Gastrocnemius medialis (tissue), 4 donors: ENCODE data around the gene ZPBP2. TPM values are rescaled to one million over a fixed set of nuclear protein-coding genes. Genes with fewer than 3 reads are reported as not detected.

Experiments used
- ATAC-seq, 2 donors: fragments of 150-250 bp; one replicate each; pipeline ENCODE4 v1.9.1; 2016
- DNase-seq, 2 donors: peaks; one replicate each; pipeline ENCODE4 v3.0.0-alpha.2; 2019
- H3K27ac ChIP-seq, 4 donors: fragments of 200-600 bp; sonication (generic); 1 replicate in 1 of 4; 2 replicates in 3 of 4; pipeline ENCODE4 v1.5.1; 2016 to 2018; ENCODE audit warnings: mild to moderate bottlenecking in 2 of 4, moderate library complexity in 1 of 4
- H3K27me3 ChIP-seq, 3 donors: fragments of 200-600 bp; sonication (generic) in 2 of 3; 1 replicate in 1 of 3; 2 replicates in 2 of 3; pipeline versions ENCODE4 v1.5.1 to v1.6.0; 2016 to 2019; ENCODE audit warnings: mild to moderate bottlenecking in 1 of 3, moderate library complexity in 1 of 3
- H3K36me3 ChIP-seq, 2 donors: fragments of 200-600 bp; sonication (generic) in 1 of 2; one replicate each; pipeline ENCODE4 v1.5.1; 2017 to 2018
- H3K4me1 ChIP-seq, 2 donors: fragments of 200-600 bp; sonication (generic) in 1 of 2; one replicate each; pipeline ENCODE4 v1.5.1; 2016 to 2017; ENCODE audit warnings: mild to moderate bottlenecking in 2 of 2
- H3K4me3 ChIP-seq, 4 donors: fragments of 200-600 bp; sonication (generic) in 3 of 4; 1 replicate in 1 of 4; 2 replicates in 3 of 4; pipeline ENCODE4 v1.5.1; 2016 to 2019; ENCODE audit warnings: mild to moderate bottlenecking in 2 of 4
- H3K9me3 ChIP-seq, 3 donors: fragments of 200-600 bp; sonication (generic) in 2 of 3; 1 replicate in 1 of 3; 2 replicates in 2 of 3; pipeline ENCODE4 v1.5.1; 2016 to 2019
- POLR2A ChIP-seq, 2 donors: fragments of 450-650 bp; IDR thresholded peaks; one replicate each; pipeline ENCODE4 v1.6.1; 2017; ENCODE audit warnings: antibody characterized with exemption in 2 of 2, mild to moderate bottlenecking in 2 of 2, moderate library complexity in 2 of 2
- in situ Hi-C, 4 donors: fragments of 200-750 bp; cut with MboI; loops; one replicate each; pipeline versions ENCODE4 v1.15.0 to v1.8.0; 2017; ENCODE audit warnings: low sequenced_read_pairs in 4 of 4
- intact Hi-C: fragments of 100-400 bp; cut with DNase I; formaldehyde crosslinking; loops from one replicate; pipeline ENCODE4 v1.15.1; 2023; ENCODE audit warnings: low total_unique reads
- total RNA-seq, 4 donors: library from RNA; depleted of rRNA; stranded (reverse); fragments of >200 nt; gene quantifications; one replicate each; pipeline versions ENCODE4 v1.1.0 to v1.2.3, GENCODE V29; 2016
- TF ChIP-seq, protein P1 (sequence below), 5 experiments: fragments of 450-650 bp in 3 of 5; fragments of 200-600 bp in 2 of 5; sonication (generic) in 2 of 5; IDR thresholded peaks in 4 of 5; conservative IDR thresholded peaks in 1 of 5; 1 replicate in 4 of 5; 2 replicates in 1 of 5; pipeline ENCODE4 v1.5.1; 2016 to 2019; ENCODE audit warnings: antibody characterized with exemption in 5 of 5, mild to moderate bottlenecking in 3 of 5, moderate library complexity in 3 of 5

Gene ZPBP2, protein sequence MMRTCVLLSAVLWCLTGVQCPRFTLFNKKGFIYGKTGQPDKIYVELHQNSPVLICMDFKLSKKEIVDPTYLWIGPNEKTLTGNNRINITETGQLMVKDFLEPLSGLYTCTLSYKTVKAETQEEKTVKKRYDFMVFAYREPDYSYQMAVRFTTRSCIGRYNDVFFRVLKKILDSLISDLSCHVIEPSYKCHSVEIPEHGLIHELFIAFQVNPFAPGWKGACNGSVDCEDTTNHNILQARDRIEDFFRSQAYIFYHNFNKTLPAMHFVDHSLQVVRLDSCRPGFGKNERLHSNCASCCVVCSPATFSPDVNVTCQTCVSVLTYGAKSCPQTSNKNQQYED
- not detected for total RNA-seq

DNA sequence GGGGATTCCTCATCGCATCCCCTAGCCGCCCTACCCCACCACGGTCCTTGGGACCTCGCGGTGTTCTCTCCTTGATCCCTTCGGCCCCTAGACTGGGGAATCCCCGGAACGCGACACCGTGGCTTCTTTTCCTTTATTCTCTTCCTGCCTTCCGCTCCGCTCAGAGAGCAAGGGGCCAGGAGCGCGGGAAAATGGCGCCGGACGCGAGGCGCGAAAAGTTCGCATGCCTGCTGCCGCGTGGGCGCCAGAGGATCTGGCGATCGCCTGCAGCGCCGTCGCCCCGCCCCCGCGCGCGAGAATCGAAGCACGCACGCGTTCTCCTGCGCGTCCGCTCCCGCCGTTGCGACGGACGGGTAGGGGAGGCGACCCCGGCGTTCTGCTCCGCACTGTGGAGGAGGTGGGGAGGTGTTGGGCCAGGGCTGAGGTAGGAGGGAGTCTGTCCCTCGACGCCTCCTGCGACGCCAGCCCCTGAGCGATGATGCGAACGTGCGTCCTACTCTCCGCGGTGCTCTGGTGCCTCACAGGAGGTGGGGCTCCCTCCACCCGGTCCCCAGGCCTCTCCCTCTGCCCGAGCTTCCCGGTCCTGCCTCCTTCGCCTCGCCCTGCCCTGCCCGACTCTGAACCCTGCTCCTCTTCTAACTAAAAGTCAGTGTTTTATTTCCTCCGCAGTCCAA lies at the start of gene ZPBP2:
Gene ZPBP2 (plus strand): TSS at position 323 of the 674 bp plus-strand sequence. CDS start 153 bp downstream, at position 476.
- no peak for DNase-seq
- intact Hi-C loops (no loop called here), in situ Hi-C loops (no loop called here)
- ATAC-seq: no peak
- H3K27me3 ChIP-seq: peaks cover 56 to 60% (median 59%) of the 10 kb centered on the region in 3 donors
- H3K36me3 ChIP-seq: no peaks in the 10 kb centered on the region
- no peak within 1 kb of the TSS for H3K4me3 ChIP-seq
- no peak for TF ChIP-seq POLR2A (IDR thresholded peaks at IDR 0.05)
- TF ChIP-seq, protein P1, sequence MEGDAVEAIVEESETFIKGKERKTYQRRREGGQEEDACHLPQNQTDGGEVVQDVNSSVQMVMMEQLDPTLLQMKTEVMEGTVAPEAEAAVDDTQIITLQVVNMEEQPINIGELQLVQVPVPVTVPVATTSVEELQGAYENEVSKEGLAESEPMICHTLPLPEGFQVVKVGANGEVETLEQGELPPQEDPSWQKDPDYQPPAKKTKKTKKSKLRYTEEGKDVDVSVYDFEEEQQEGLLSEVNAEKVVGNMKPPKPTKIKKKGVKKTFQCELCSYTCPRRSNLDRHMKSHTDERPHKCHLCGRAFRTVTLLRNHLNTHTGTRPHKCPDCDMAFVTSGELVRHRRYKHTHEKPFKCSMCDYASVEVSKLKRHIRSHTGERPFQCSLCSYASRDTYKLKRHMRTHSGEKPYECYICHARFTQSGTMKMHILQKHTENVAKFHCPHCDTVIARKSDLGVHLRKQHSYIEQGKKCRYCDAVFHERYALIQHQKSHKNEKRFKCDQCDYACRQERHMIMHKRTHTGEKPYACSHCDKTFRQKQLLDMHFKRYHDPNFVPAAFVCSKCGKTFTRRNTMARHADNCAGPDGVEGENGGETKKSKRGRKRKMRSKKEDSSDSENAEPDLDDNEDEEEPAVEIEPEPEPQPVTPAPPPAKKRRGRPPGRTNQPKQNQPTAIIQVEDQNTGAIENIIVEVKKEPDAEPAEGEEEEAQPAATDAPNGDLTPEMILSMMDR (IDR thresholded peaks at IDR 0.05 in 4 of 5, conservative IDR thresholded peaks at IDR 0.05 in 1 of 5): no peak
- peaks cover 0 to 5% of the 10 kb centered on the region in 2 donors for H3K4me1 ChIP-seq
- H3K9me3 ChIP-seq: peaks cover 0 to 4% (median 0%) of the 10 kb centered on the region in 3 donors
- no peak within 1 kb of the TSS for H3K27ac ChIP-seq

DNA sequence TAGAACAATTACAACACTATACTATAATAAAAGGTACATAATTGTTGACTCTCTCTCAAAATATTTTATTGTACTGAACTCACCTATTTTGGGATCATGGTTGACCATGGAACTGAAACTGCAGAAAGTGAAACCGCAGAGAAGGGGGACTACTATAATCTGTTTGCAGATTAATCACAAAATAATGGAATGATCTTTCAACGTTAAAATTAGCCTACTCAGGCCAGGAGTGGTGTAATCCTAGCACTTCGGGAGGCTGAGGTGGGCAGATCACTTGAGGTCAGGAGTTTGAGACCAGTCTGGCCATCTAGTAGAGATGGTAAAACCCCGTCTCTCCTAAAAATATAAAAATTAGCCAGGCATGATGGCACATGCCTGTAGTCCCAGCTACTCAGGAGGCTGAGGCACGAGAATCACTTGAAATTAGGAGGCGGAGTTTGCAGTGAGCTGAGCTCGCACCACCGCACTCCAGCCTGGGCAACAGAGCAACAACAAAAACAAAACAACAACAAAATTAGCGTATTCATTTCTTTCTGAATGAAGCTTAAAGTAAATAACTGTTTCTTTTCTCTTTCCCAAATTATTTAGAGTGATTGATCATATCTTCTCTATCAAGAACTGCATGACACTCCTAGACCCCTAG lies 49.5 kb upstream of the ZPBP2 start:
- H3K4me3 ChIP-seq: no peak overlapping the region
- intact Hi-C loops: no loop called here
- no peak overlapping the region for H3K27ac ChIP-seq
- H3K27me3 ChIP-seq: peaks cover 0 to 4% (median 0%) of the 10 kb centered on the region in 3 donors
- ATAC-seq (no peak), DNase-seq (no peak)
- in situ Hi-C loops: no loop called here
- TF ChIP-seq, protein P1 (IDR thresholded peaks at IDR 0.05 in 4 of 5, conservative IDR thresholded peaks at IDR 0.05 in 1 of 5): no peak
- TF ChIP-seq POLR2A (IDR thresholded peaks at IDR 0.05): no peak
- H3K36me3 ChIP-seq: no peaks in the 10 kb centered on the region
- H3K9me3 ChIP-seq: no peaks in the 10 kb centered on the region
- H3K4me1 ChIP-seq: no peaks in the 10 kb centered on the region

DNA sequence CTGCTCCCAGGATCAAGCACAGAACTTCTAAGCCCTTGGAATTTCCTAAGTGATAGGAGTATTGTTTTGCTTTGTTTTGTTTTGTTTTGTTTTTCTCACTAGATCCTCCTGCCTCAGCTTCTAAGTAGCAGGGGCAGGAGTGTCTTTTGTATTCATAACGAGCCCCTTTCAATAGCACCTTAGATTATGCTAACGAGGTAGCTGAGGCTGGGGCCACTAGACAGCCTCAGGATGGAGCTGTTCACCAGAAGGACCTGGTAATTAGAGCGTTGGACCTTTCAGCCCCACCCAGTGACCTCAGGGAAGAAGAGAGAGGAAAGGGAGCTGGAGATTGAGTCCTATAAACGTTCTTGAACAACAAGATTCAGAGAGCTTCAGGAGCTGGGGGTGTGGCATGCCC lies 47.5 kb upstream of the ZPBP2 start:
- no peak for ATAC-seq
- DNase-seq: no peak
- intact Hi-C loops (no loop called here), in situ Hi-C loops (no loop called here)
- H3K4me3 ChIP-seq: no peak overlapping the region
- TF ChIP-seq POLR2A (IDR thresholded peaks at IDR 0.05): no peak
- TF ChIP-seq, protein P1 (IDR thresholded peaks at IDR 0.05 in 4 of 5, conservative IDR thresholded peaks at IDR 0.05 in 1 of 5): no peak
- H3K9me3 ChIP-seq: no peaks in the 10 kb centered on the region
- peaks cover 0 to 4% (median 0%) of the 10 kb centered on the region in 3 donors for H3K27me3 ChIP-seq
- H3K27ac ChIP-seq: no peak overlapping the region
- H3K36me3 ChIP-seq: no peaks in the 10 kb centered on the region
- H3K4me1 ChIP-seq: no peaks in the 10 kb centered on the region

DNA sequence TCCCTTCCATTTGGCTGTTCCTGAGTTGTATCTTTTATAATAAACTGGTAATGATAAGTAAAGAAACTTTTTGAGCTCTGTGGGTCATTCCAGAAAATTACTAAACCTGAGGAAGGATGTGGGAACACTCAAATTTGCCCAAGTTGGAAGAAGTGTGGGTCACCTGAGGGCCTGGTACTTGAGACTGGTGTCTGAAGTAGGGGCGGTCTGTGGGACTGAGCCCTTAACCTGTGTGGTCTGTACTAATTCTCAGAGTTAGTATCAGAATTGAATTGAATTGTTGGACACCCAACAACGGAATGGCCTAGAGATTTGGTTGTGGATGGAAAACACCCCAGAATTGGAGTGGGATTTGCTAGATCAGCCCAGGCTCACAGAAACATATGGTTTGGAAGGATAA lies 47.0 kb upstream of the ZPBP2 start:
- in situ Hi-C loops: no loop called here

More for the DNA sequence above, 47.0 kb upstream of the ZPBP2 start:
- no peak overlapping the region for H3K4me3 ChIP-seq
- intact Hi-C loops: no loop called here
- TF ChIP-seq, protein P1 (IDR thresholded peaks at IDR 0.05 in 4 of 5, conservative IDR thresholded peaks at IDR 0.05 in 1 of 5): no peak
- TF ChIP-seq POLR2A (IDR thresholded peaks at IDR 0.05): no peak
- no peaks in the 10 kb centered on the region for H3K4me1 ChIP-seq
- H3K9me3 ChIP-seq: no peaks in the 10 kb centered on the region
- ATAC-seq (no peak), DNase-seq (no peak)
- peaks cover 0 to 4% (median 0%) of the 10 kb centered on the region in 3 donors for H3K27me3 ChIP-seq
- no peaks in the 10 kb centered on the region for H3K36me3 ChIP-seq
- H3K27ac ChIP-seq: no peak overlapping the region
